Esophagus squamous epithelium (tissue), 4 donors: Measurements from ENCODE around the gene ACTR8.

ENCODE experiments used
- POLR2A ChIP-seq, 4 donors: fragments of 450-650 bp; IDR thresholded peaks; one replicate each; pipeline ENCODE4 v1.6.1; 2017; ENCODE audit warnings: antibody characterized with exemption in 4 of 4, mild to moderate bottlenecking in 4 of 4, moderate library complexity in 3 of 4
- TF ChIP-seq, protein P1 (sequence below), 6 experiments: fragments of 450-650 bp in 4 of 6; fragments of 200-600 bp in 2 of 6; sonication (generic) in 2 of 6; IDR thresholded peaks; one replicate each; pipeline ENCODE4 v1.5.1; 2016 to 2019; ENCODE audit warnings: antibody characterized with exemption in 6 of 6, mild to moderate bottlenecking in 4 of 6, moderate library complexity in 4 of 6

DNA sequence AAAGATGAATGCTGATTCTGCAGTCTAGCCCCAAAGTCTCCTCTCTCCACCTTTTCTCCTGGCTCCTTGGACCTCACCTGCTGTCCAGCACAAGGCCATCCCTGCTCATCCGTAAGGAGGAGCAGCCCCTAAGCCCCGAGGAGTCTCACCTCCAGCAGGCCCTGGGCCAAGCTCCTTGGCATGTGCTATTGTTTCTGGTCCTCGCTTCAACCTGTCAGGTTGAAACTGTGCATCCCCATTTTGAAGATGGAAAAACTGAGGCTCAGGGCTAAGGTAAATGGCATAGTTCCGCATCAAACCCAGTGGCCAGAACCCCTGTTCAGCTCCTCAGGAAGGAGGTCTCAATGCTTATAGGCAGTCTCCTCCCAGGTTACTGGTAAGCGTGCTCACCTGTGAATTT lies 61.9 kb downstream of the ACTR8 start:
- TF ChIP-seq, protein P1, sequence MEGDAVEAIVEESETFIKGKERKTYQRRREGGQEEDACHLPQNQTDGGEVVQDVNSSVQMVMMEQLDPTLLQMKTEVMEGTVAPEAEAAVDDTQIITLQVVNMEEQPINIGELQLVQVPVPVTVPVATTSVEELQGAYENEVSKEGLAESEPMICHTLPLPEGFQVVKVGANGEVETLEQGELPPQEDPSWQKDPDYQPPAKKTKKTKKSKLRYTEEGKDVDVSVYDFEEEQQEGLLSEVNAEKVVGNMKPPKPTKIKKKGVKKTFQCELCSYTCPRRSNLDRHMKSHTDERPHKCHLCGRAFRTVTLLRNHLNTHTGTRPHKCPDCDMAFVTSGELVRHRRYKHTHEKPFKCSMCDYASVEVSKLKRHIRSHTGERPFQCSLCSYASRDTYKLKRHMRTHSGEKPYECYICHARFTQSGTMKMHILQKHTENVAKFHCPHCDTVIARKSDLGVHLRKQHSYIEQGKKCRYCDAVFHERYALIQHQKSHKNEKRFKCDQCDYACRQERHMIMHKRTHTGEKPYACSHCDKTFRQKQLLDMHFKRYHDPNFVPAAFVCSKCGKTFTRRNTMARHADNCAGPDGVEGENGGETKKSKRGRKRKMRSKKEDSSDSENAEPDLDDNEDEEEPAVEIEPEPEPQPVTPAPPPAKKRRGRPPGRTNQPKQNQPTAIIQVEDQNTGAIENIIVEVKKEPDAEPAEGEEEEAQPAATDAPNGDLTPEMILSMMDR (IDR thresholded peaks at IDR 0.05), result no peak
- no peak for TF ChIP-seq POLR2A (IDR thresholded peaks at IDR 0.05)
